Lower leg skin (tissue), 3 donors: ENCODE data around the gene TVP23B.

Experiments
- POLR2A ChIP-seq, 2 donors: fragments of 450-650 bp; IDR thresholded peaks; one replicate each; pipeline ENCODE4 v1.6.1; 2016 to 2017; ENCODE audit warnings: antibody characterized with exemption in 2 of 2, mild to moderate bottlenecking in 1 of 2, moderate library complexity in 1 of 2
- TF ChIP-seq, protein P1 (sequence below), 3 donors: fragments of 450-650 bp; IDR thresholded peaks; one replicate each; pipeline ENCODE4 v1.5.1; 2016; ENCODE audit warnings: antibody characterized with exemption in 3 of 3, mild to moderate bottlenecking in 3 of 3, moderate library complexity in 2 of 3

DNA sequence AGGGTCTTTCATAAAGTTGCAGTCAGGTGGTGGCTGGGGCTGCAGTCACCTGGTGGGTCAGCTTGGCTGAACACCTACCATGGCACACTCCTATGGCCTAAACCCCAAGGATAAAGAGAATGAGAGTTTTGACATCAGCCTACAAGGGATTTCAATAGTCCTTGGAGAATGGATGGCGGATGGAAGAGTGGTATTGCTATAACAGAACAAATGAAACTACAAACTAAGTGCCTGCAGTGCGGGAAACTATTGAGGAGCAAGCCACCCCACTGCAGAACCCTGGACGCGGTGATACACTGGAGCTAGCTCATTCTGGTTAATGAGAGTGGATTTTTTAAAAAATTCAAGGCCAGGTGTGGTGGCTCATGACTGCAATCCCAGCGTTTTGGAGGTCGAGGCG is 74.0 kb downstream of the TVP23B start:
- TF ChIP-seq, protein P1, sequence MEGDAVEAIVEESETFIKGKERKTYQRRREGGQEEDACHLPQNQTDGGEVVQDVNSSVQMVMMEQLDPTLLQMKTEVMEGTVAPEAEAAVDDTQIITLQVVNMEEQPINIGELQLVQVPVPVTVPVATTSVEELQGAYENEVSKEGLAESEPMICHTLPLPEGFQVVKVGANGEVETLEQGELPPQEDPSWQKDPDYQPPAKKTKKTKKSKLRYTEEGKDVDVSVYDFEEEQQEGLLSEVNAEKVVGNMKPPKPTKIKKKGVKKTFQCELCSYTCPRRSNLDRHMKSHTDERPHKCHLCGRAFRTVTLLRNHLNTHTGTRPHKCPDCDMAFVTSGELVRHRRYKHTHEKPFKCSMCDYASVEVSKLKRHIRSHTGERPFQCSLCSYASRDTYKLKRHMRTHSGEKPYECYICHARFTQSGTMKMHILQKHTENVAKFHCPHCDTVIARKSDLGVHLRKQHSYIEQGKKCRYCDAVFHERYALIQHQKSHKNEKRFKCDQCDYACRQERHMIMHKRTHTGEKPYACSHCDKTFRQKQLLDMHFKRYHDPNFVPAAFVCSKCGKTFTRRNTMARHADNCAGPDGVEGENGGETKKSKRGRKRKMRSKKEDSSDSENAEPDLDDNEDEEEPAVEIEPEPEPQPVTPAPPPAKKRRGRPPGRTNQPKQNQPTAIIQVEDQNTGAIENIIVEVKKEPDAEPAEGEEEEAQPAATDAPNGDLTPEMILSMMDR (IDR thresholded peaks at IDR 0.05), result no peak
- TF ChIP-seq POLR2A (IDR thresholded peaks at IDR 0.05), result no peak
